ENCODE measurements around the gene FAM240B. TPM values are rescaled to one million over a fixed set of nuclear protein-coding genes. Genes with fewer than 3 reads are reported as not detected.

FAM240B gene
- total RNA-seq, 1 experiment from 2014 or later = not detected

GRCh38 chr9:38705917-38706316 is 14.0 kb downstream of the FAM240B start:
- WGBS (ENCODE audit: extremely low coverage, insufficient read length, low lambda C conversion rate) = no CpG with 5 or more reads among the region's 6 CpGs
- no peak for TF ChIP-seq CTCF (conservative IDR thresholded peaks at IDR 0.05)
- no peak overlapping the region for H3K4me3 Mint-ChIP-seq

More at GRCh38 chr9:38705917-38706316, 14.0 kb downstream of the FAM240B start:
- no peak overlapping the region for H3T11ph ChIP-seq (ENCODE audit: low read length)
- no peak overlapping the region for H3K27ac ChIP-seq (ENCODE audit: insufficient read length, low read depth, low read length)
- no peak overlapping the region for H4K5ac ChIP-seq (ENCODE audit: insufficient read length, low read depth, low read length)
- no peak overlapping the region for H2BK120ac ChIP-seq (ENCODE audit: low read depth, low read length, poor library complexity, severe bottlenecking)
- H3K79me2 ChIP-seq (ENCODE audit: insufficient read depth, low read length) = no peaks in the 10 kb centered on the region
- H3K4ac ChIP-seq (ENCODE audit: low read depth, low read length) = no peak overlapping the region
- no peaks in the 10 kb centered on the region for H4K20me1 ChIP-seq (ENCODE audit: control insufficient read depth, insufficient read depth, insufficient read length)
- no peak overlapping the region for H2BK12ac ChIP-seq (ENCODE audit: insufficient read length, low read depth, low read length)
- H3K9ac ChIP-seq (ENCODE audit: extremely low read depth, insufficient read length, low read length) = no peak overlapping the region
- H3K18ac ChIP-seq (ENCODE audit: insufficient read length, low read depth, low read length) = no peak overlapping the region
- no peak overlapping the region for H4K91ac ChIP-seq (ENCODE audit: insufficient read length, low read depth, low read length)
- H3K23ac ChIP-seq (ENCODE audit: insufficient read length, low read depth, low read length) = no peak overlapping the region
- H3K9me3 Mint-ChIP-seq = peaks cover 7 to 10% of the 10 kb centered on the region in 2 experiments; a peak in 4 of 5 replicates
- H3K27me3 Mint-ChIP-seq (ENCODE audit: low read depth) = peaks cover 3% of the 10 kb centered on the region
- H3K27ac Mint-ChIP-seq = no peak overlapping the region
- H3K4me1 Mint-ChIP-seq = peaks cover 17 to 25% of the 10 kb centered on the region in 2 experiments
- no peak overlapping the region for H4K8ac ChIP-seq (replicated peaks; ENCODE audit: insufficient read length, low read depth, low read length)
- peaks cover 0 to 9% (median 9%) of the 10 kb centered on the region in 3 experiments; a peak in 6 of 7 replicates for H3K36me3 Mint-ChIP-seq (ENCODE audit: insufficient read depth in 1 of 3, low read depth in 3 of 3)
- DNase-seq = no peak
- no peaks in the 10 kb centered on the region for H3K4me1 ChIP-seq (ENCODE audit: insufficient read depth, low read length)
- no peaks in the 10 kb centered on the region for H3K27me3 ChIP-seq (ENCODE audit: insufficient read depth, low read length)
- no peaks in the 10 kb centered on the region for H3K9me3 ChIP-seq (ENCODE audit: control insufficient read depth, low read depth, low read length)
- H3K4me2 ChIP-seq (ENCODE audit: insufficient read depth, insufficient read length, low read length) = no peak overlapping the region
- H2BK15ac ChIP-seq (ENCODE audit: low read depth, low read length) = no peak overlapping the region
- H3K56ac ChIP-seq (ENCODE audit: insufficient read length, low read depth, low read length) = no peak overlapping the region
- no peak overlapping the region for H2BK20ac ChIP-seq (ENCODE audit: low read depth, low read length, poor library complexity, severe bottlenecking)
- no peaks in the 10 kb centered on the region for H3K23me2 ChIP-seq (ENCODE audit: insufficient read length, low read depth, low read length, poor library complexity, severe bottlenecking)
- no peak overlapping the region for H2BK5ac ChIP-seq (ENCODE audit: insufficient read length, low read length)
- no peak overlapping the region for H3K14ac ChIP-seq (ENCODE audit: insufficient read depth, low read length)
- no peak overlapping the region for H2AFZ ChIP-seq (ENCODE audit: low read length)
- no peaks in the 10 kb centered on the region for H3K79me1 ChIP-seq (ENCODE audit: insufficient read depth, low read depth, low read length, poor library complexity, severe bottlenecking)
- no peak overlapping the region for H2AK5ac ChIP-seq (ENCODE audit: insufficient read length, low read length)
